A549 (cell line): Measurements from ENCODE around the gene ABCA4.

ENCODE experiments used
- BHLHE40 ChIP-seq: IDR thresholded peaks from 2 replicates; pipeline ENCODE4 v1.6.1; 2012; ENCODE audit warnings: low read depth, low read length, inconsistent platforms
- NR3C1 ChIP-seq: fragments of >200 bp; sonication (Bioruptor Twin); formaldehyde crosslinking; IDR thresholded peaks from 3 replicates; pipeline ENCODE4 v1.6.1; 2017
- TF ChIP-seq, protein P1 (sequence below): fragments of >200 bp; sonication (Bioruptor Twin); formaldehyde crosslinking; IDR thresholded peaks from 3 replicates; pipeline ENCODE4 v1.5.1; 2016
- TF ChIP-seq, protein P2 (sequence below): IDR thresholded peaks from 2 replicates; pipeline ENCODE4 v1.6.1; 2012

DNA sequence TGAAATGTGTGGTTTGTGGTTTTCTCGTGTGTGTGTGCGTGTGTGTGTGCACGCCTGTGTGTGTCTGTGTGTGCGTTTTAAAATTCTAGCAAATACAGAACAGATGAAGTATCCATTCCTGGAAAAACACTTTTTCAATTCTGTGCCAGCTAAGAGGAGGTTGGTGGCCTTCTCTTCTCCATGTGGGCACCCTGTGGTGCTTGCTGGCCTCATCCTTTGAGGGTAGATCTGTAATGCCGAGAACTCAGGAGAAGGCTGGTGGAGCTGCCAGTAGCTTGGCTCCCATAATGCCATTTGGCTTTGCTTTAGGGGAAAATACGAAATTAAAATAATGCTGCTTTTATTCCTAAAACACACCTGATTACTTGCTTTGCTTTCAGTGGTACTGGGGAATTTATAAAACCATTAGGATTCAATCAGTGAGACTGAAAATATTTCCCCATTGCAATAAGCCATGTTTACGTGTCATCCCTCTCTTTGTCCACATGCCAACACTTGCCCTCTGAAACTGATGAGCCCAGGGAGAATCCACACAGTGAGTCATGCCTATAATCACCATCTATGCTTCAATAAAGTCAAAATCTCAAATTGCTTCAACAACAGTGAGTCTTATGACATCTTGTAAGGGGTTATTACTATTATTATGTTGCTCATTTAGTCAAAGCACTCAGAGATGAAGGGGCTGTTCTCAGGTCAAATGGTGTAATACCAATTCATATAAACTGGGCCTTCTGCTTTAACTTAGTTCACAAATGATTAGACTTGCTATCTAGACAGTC lies 39.2 kb downstream of the ABCA4 start:
- TF ChIP-seq, protein P1, sequence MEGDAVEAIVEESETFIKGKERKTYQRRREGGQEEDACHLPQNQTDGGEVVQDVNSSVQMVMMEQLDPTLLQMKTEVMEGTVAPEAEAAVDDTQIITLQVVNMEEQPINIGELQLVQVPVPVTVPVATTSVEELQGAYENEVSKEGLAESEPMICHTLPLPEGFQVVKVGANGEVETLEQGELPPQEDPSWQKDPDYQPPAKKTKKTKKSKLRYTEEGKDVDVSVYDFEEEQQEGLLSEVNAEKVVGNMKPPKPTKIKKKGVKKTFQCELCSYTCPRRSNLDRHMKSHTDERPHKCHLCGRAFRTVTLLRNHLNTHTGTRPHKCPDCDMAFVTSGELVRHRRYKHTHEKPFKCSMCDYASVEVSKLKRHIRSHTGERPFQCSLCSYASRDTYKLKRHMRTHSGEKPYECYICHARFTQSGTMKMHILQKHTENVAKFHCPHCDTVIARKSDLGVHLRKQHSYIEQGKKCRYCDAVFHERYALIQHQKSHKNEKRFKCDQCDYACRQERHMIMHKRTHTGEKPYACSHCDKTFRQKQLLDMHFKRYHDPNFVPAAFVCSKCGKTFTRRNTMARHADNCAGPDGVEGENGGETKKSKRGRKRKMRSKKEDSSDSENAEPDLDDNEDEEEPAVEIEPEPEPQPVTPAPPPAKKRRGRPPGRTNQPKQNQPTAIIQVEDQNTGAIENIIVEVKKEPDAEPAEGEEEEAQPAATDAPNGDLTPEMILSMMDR: no peak
- no peak for TF ChIP-seq BHLHE40
- TF ChIP-seq, protein P2, sequence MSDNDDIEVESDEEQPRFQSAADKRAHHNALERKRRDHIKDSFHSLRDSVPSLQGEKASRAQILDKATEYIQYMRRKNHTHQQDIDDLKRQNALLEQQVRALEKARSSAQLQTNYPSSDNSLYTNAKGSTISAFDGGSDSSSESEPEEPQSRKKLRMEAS: no peak
- no peak for TF ChIP-seq NR3C1
